ENCODE results near the gene IFI6. TPM values are rescaled to one million over a fixed set of nuclear protein-coding genes. Genes with fewer than 3 reads are reported as not detected.
"Not testable (repeated sequence)": the region's sequence is repeated elsewhere in the genome, so short reads cannot be mapped to it uniquely, and the experiment has no call there.

IFI6 gene
- total RNA-seq, 1 experiment from 2014 or later: 4.3 TPM

DNA sequence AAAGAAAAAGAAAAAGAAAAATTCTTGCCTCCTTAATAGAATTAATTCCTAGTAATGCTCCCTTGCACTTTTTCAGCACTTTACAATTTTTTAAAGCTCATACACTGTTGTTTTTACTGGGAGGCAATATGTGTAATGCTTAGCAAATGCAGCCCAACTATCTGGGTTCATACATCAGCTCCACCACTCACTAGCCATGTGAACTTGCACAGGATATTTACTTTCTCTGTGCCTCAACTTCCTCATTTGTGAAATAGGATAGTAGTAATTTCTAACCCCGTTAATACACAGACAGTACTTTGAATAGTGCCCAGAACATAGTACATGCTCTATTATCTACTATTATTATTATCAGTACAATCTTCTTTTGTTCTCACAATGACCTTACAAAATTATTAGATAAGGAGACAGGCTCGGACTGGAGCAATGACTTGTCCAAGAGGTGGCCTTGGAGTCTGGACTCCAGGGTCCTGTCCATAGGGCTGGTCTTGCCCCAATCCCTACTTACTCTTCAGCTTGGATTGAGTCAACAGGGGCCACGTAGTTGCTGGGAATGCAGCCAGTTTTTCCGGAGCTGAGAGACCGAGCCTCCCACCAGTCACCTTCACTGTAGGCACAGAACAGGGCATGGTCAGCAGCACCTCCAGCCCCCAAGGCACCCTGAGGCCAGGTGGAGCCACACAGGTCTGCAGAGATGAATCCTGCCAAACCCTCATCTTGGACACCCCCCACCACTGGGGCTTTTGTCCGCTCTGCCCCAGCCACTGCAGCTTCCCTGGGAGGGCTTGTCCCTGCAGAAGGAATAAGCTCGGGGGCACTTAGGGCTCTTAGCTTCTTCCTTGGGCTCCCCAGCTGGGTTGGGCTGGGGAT is 50.7 kb downstream of the IFI6 start:
- H3K79me1 ChIP-seq (ENCODE audit: insufficient read depth, low read depth, low read length, poor library complexity, severe bottlenecking): no peaks in the 10 kb centered on the region
- H3K4me3 Mint-ChIP-seq: no peak overlapping the region
- H3K23me2 ChIP-seq (ENCODE audit: insufficient read length, low read depth, low read length, poor library complexity, severe bottlenecking): no peaks in the 10 kb centered on the region
- no peaks in the 10 kb centered on the region for H3K9me3 ChIP-seq (ENCODE audit: control insufficient read depth, low read depth, low read length)
- H3K4me1 Mint-ChIP-seq: peaks cover 20 to 21% of the 10 kb centered on the region in 2 experiments
- H3K27ac ChIP-seq (ENCODE audit: insufficient read length, low read depth, low read length): no peak overlapping the region
- no CpG with 5 or more reads among the region's 7 CpGs for WGBS (ENCODE audit: extremely low coverage, insufficient read length, low lambda C conversion rate)
- peaks cover 9% of the 10 kb centered on the region for H3K27me3 Mint-ChIP-seq (ENCODE audit: low read depth)
- no peak overlapping the region for H4K91ac ChIP-seq (ENCODE audit: insufficient read length, low read depth, low read length)
- no peak overlapping the region for H3K27ac Mint-ChIP-seq
- no peaks in the 10 kb centered on the region; a peak in 1 of 5 replicates for H3K9me3 Mint-ChIP-seq
- H2BK15ac ChIP-seq (ENCODE audit: low read depth, low read length): no peak overlapping the region
- no peak overlapping the region for H3K56ac ChIP-seq (ENCODE audit: insufficient read length, low read depth, low read length)
- no peak overlapping the region for H3K14ac ChIP-seq (ENCODE audit: insufficient read depth, low read length)
- H4K20me1 ChIP-seq (ENCODE audit: control insufficient read depth, insufficient read depth, insufficient read length): no peaks in the 10 kb centered on the region
- no peaks in the 10 kb centered on the region for H3K27me3 ChIP-seq (ENCODE audit: insufficient read depth, low read length)
- H3K4me2 ChIP-seq (ENCODE audit: insufficient read depth, insufficient read length, low read length): no peak overlapping the region
- H3K4ac ChIP-seq (ENCODE audit: low read depth, low read length): no peak overlapping the region
- H3K18ac ChIP-seq (ENCODE audit: insufficient read length, low read depth, low read length): no peak overlapping the region
- no peak overlapping the region for H3K9ac ChIP-seq (ENCODE audit: extremely low read depth, insufficient read length, low read length)
- no peak overlapping the region for H3K23ac ChIP-seq (ENCODE audit: insufficient read length, low read depth, low read length)
- H3K36me3 Mint-ChIP-seq (ENCODE audit: insufficient read depth in 1 of 3, low read depth in 3 of 3): no peaks in the 10 kb centered on the region
- TF ChIP-seq, protein P1, sequence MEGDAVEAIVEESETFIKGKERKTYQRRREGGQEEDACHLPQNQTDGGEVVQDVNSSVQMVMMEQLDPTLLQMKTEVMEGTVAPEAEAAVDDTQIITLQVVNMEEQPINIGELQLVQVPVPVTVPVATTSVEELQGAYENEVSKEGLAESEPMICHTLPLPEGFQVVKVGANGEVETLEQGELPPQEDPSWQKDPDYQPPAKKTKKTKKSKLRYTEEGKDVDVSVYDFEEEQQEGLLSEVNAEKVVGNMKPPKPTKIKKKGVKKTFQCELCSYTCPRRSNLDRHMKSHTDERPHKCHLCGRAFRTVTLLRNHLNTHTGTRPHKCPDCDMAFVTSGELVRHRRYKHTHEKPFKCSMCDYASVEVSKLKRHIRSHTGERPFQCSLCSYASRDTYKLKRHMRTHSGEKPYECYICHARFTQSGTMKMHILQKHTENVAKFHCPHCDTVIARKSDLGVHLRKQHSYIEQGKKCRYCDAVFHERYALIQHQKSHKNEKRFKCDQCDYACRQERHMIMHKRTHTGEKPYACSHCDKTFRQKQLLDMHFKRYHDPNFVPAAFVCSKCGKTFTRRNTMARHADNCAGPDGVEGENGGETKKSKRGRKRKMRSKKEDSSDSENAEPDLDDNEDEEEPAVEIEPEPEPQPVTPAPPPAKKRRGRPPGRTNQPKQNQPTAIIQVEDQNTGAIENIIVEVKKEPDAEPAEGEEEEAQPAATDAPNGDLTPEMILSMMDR (conservative IDR thresholded peaks at IDR 0.05): no peak
- H2AFZ ChIP-seq (ENCODE audit: low read length): no peak overlapping the region
- H4K5ac ChIP-seq (ENCODE audit: insufficient read length, low read depth, low read length): no peak overlapping the region
- H3T11ph ChIP-seq (ENCODE audit: low read length): no peak overlapping the region
- H3K79me2 ChIP-seq (ENCODE audit: insufficient read depth, low read length): no peaks in the 10 kb centered on the region
- no peak overlapping the region for H4K8ac ChIP-seq (replicated peaks; ENCODE audit: insufficient read length, low read depth, low read length)
- no peak overlapping the region for H2BK20ac ChIP-seq (ENCODE audit: low read depth, low read length, poor library complexity, severe bottlenecking)
- H2BK12ac ChIP-seq (ENCODE audit: insufficient read length, low read depth, low read length): no peak overlapping the region
- no peak for DNase-seq
- H2BK120ac ChIP-seq (ENCODE audit: low read depth, low read length, poor library complexity, severe bottlenecking): no peak overlapping the region
- no peak overlapping the region for H2BK5ac ChIP-seq (ENCODE audit: insufficient read length, low read length)
- H3K4me1 ChIP-seq (ENCODE audit: insufficient read depth, low read length): peaks cover 6% of the 10 kb centered on the region; the same call in 1 of the 2 replicates
- no peak overlapping the region for H2AK5ac ChIP-seq (ENCODE audit: insufficient read length, low read length)

DNA sequence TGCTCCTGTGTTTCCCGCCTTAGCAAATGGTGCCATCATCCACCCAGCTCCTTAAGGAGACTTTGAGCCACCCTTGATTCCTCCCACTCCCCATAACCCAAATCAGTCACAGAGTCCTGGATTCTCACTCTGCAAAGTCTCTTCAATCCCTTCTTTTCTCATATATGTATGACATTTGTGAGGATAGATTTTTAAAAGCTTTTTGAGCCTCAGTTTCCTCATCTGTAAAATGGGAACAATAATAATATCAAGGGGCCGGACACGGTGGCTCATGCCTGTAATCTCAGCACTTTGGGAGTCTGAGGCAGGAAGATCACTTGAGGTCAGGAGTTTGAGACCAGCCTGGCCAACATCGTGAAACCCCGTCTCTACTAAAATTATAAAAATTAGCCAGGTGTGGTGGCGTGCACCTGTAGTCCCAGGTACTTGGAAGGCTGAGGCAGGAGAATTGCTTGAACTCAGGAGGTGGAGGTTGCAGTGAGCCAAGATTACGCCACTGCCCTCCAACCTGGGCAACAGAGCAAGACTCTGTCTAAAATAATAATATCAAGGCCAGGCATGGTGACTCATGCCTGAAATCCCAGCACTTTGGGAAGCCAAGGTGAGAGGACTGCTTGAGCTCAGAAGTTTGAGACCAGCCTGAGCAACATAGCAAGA is 52.1 kb downstream of the IFI6 start:
- not testable (repeated sequence) for H3K14ac ChIP-seq (ENCODE audit: insufficient read depth, low read length); H2AFZ ChIP-seq (ENCODE audit: low read length); H3K9me3 Mint-ChIP-seq; H3K23ac ChIP-seq (ENCODE audit: insufficient read length, low read depth, low read length); H2BK15ac ChIP-seq (ENCODE audit: low read depth, low read length); H3K4me3 Mint-ChIP-seq; H3K79me1 ChIP-seq (ENCODE audit: insufficient read depth, low read depth, low read length, poor library complexity, severe bottlenecking); H2BK5ac ChIP-seq (ENCODE audit: insufficient read length, low read length); H3K4ac ChIP-seq (ENCODE audit: low read depth, low read length); H2AK5ac ChIP-seq (ENCODE audit: insufficient read length, low read length); H3K4me2 ChIP-seq (ENCODE audit: insufficient read depth, insufficient read length, low read length); H2BK12ac ChIP-seq (ENCODE audit: insufficient read length, low read depth, low read length); H3K27ac ChIP-seq (ENCODE audit: insufficient read length, low read depth, low read length); H3K27me3 ChIP-seq (ENCODE audit: insufficient read depth, low read length); H3K9ac ChIP-seq (ENCODE audit: extremely low read depth, insufficient read length, low read length); H3K23me2 ChIP-seq (ENCODE audit: insufficient read length, low read depth, low read length, poor library complexity, severe bottlenecking); H4K8ac ChIP-seq (replicated peaks; ENCODE audit: insufficient read length, low read depth, low read length); H3K9me3 ChIP-seq (ENCODE audit: control insufficient read depth, low read depth, low read length); H2BK120ac ChIP-seq (ENCODE audit: low read depth, low read length, poor library complexity, severe bottlenecking); H3K36me3 Mint-ChIP-seq (ENCODE audit: insufficient read depth in 1 of 3, low read depth in 3 of 3); H2BK20ac ChIP-seq (ENCODE audit: low read depth, low read length, poor library complexity, severe bottlenecking); H4K20me1 ChIP-seq (ENCODE audit: control insufficient read depth, insufficient read depth, insufficient read length); H3T11ph ChIP-seq (ENCODE audit: low read length); H4K5ac ChIP-seq (ENCODE audit: insufficient read length, low read depth, low read length); H3K79me2 ChIP-seq (ENCODE audit: insufficient read depth, low read length); DNase-seq; H3K4me1 ChIP-seq (ENCODE audit: insufficient read depth, low read length); H3K56ac ChIP-seq (ENCODE audit: insufficient read length, low read depth, low read length); H4K91ac ChIP-seq (ENCODE audit: insufficient read length, low read depth, low read length); H3K18ac ChIP-seq (ENCODE audit: insufficient read length, low read depth, low read length)
- Mint-ChIP-seq H3K4me1 (peaks cover 25 to 26% of the 10 kb centered on the region in 2 experiments), H3K27ac (peak overlapping the region in 2 of 3 experiments; percentile 3 to 49; a peak in 2 of 7 replicates), H3K27me3 (ENCODE audit: low read depth) (peaks cover 21% of the 10 kb centered on the region)
- no CpG with 5 or more reads among the region's 7 CpGs for WGBS (ENCODE audit: extremely low coverage, insufficient read length, low lambda C conversion rate)

All from H9 (cell line).